Progenitor cell of endocrine pancreas (in vitro differentiated cells): ENCODE results near the gene THOC6. TPM values are rescaled to one million over a fixed set of nuclear protein-coding genes. Genes with fewer than 3 reads are reported as not detected.

ENCODE experiments used
- DNase-seq: peaks from one replicate; pipeline ENCODE4 v3.0.0; 2021; ENCODE audit warnings: low spot score; ENCODE audit not compliant: unreplicated experiment
- H3K27ac Mint-ChIP-seq: 2 replicates; pipeline ENCODE4 v1.8.0; 2021; ENCODE audit warnings: mild to moderate bottlenecking, moderate library complexity, mixed read lengths
- H3K27me3 Mint-ChIP-seq: 2 replicates; pipeline ENCODE4 v1.8.0; 2021; ENCODE audit warnings: mixed read lengths
- H3K36me3 Mint-ChIP-seq: 2 replicates; pipeline ENCODE4 v1.8.0; 2022; ENCODE audit warnings: mixed read lengths; ENCODE audit not compliant: insufficient read depth
- H3K4me1 Mint-ChIP-seq: 2 replicates; pipeline ENCODE4 v1.8.0; 2021; ENCODE audit warnings: low read depth, mixed read lengths
- H3K4me3 Mint-ChIP-seq: 2 replicates; pipeline ENCODE4 v1.8.0; 2021; ENCODE audit warnings: low read depth, mild to moderate bottlenecking, moderate library complexity, mixed read lengths
- H3K9me3 Mint-ChIP-seq: 2 replicates; pipeline ENCODE4 v1.8.0; 2021; ENCODE audit warnings: low read depth, mixed read lengths
- CTCF ChIP-seq: fragments of 200-600 bp; sonication (generic); IDR thresholded peaks from one replicate; pipeline ENCODE4 v1.5.0; 2021; ENCODE audit warnings: antibody characterized with exemption, mild to moderate bottlenecking; ENCODE audit not compliant: unreplicated experiment
- total RNA-seq: library from RNA; stranded (reverse); gene quantifications from 2 replicates; pipeline ENCODE4 v1.2.1, GENCODE V29; 2021

THOC6 gene
- total RNA-seq, 1 donor from 2014 or later, result 47.4 TPM

- Mint-ChIP-seq H3K4me3 (no peak overlapping the region), H3K9me3 (no peaks in the 10 kb centered on the region), H3K27me3 (peaks cover 3% of the 10 kb centered on the region), H3K27ac (no peak overlapping the region), H3K36me3 (no peaks in the 10 kb centered on the region), H3K4me1 (peaks cover 12% of the 10 kb centered on the region)
- DNase-seq, result no peak
- TF ChIP-seq CTCF, result no peak
Measured at GRCh38 chr16:2977440-2977839, 46.4 kb upstream of the THOC6 start.

GRCh38 chr16:2979669-2980226, 44.1 kb upstream of the THOC6 start:
- Mint-ChIP-seq H3K27me3 (peaks cover 6% of the 10 kb centered on the region), H3K9me3 (no peaks in the 10 kb centered on the region), H3K27ac (no peak overlapping the region), H3K4me3 (peak overlapping the region; percentile 74), H3K4me1 (peaks cover 15% of the 10 kb centered on the region), H3K36me3 (no peaks in the 10 kb centered on the region)
- no peak for TF ChIP-seq CTCF
- no peak for DNase-seq

- no peaks in the 10 kb centered on the region for H3K9me3 Mint-ChIP-seq
- H3K27me3 Mint-ChIP-seq, result peaks cover 6% of the 10 kb centered on the region
- peak within 1 kb of the TSS; percentile 79 for H3K4me3 Mint-ChIP-seq
- peaks cover 15% of the 10 kb centered on the region for H3K4me1 Mint-ChIP-seq
- H3K27ac Mint-ChIP-seq, result peak within 1 kb of the TSS; percentile 97
- TF ChIP-seq CTCF, result no peak
- DNase-seq, result peak; percentile 89
- H3K36me3 Mint-ChIP-seq, result no peaks in the 10 kb centered on the region
Measured at GRCh38 chr16:2980227-2981176, 43.3 kb upstream of the THOC6 start, which contains the start of gene PKMYT1. TSS of gene PKMYT1 (minus strand) at chr16:2980446. CDS start at chr16:2979657, 789 bp downstream.

- no peak for TF ChIP-seq CTCF
- no peaks in the 10 kb centered on the region for H3K36me3 Mint-ChIP-seq
- H3K9me3 Mint-ChIP-seq, result no peaks in the 10 kb centered on the region
- peaks cover 15% of the 10 kb centered on the region for H3K4me1 Mint-ChIP-seq
- H3K4me3 Mint-ChIP-seq, result peak overlapping the region; percentile 79
- no peak for DNase-seq
- peak overlapping the region; percentile 97 for H3K27ac Mint-ChIP-seq
- peaks cover 6% of the 10 kb centered on the region for H3K27me3 Mint-ChIP-seq
Measured at GRCh38 chr16:2981177-2981898, 42.5 kb upstream of the THOC6 start.

GRCh38 chr16:2981899-2982250, 42.0 kb upstream of the THOC6 start:
- Mint-ChIP-seq H3K36me3 (no peaks in the 10 kb centered on the region), H3K4me1 (peaks cover 15% of the 10 kb centered on the region), H3K9me3 (no peaks in the 10 kb centered on the region), H3K4me3 (peak overlapping the region; percentile 79), H3K27ac (peak overlapping the region; percentile 97), H3K27me3 (peaks cover 6% of the 10 kb centered on the region)
- no peak for DNase-seq
- no peak for TF ChIP-seq CTCF
